Measurements from ENCODE around the gene AQP12B. TPM values are rescaled to one million over a fixed set of nuclear protein-coding genes. Genes with fewer than 3 reads are reported as not detected.

The AQP12B gene
- total RNA-seq, 1 experiment from 2014 or later: not detected

DNA sequence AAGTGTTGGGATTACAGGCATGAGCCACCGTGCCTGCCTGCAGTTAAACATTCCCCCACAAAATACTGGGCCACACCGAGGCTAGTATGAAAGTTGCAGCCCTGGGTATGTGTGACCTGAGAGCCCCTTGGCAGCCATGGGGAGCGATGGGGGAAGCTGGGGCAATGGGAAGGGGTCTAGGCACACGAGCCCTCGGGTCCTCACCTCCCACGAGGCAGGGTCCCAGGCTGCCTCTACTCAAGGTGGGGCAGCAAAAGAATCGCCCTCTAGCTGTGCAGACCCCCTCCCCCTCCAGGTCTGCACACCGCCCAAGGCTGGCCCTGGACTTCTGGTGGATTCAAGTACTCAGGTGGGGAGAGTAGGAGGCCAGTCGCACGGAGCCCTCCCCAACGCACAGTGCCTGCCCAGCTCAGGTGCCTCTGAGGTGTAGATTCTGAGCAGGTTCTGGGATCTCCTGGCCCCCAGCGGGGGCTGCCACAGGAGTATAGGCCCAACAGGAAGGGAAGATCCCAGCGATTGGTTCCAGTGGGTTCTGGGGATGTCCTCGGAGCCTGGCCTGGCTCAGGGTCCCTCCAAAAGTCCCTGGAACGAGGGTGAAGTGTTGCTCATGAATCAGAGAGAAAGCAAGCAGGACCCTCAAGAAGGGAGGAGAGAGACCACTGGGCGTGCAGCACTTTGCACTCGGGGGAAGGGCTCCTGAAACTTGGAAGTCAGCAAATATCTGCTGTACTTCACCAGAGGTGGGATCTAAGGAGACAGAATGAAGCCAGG, 54.8 kb downstream of the AQP12B start:
- TF ChIP-seq CTCF (conservative IDR thresholded peaks at IDR 0.05): no peak
- H3K27ac ChIP-seq (ENCODE audit: insufficient read length, low read depth, low read length): no peak overlapping the region
- WGBS (ENCODE audit: extremely low coverage, insufficient read length, low lambda C conversion rate): no CpG with 5 or more reads among the region's 17 CpGs

More for the DNA sequence above, 54.8 kb downstream of the AQP12B start:
- no peak overlapping the region for H4K8ac ChIP-seq (replicated peaks; ENCODE audit: insufficient read length, low read depth, low read length)
- no peak overlapping the region for H2BK12ac ChIP-seq (ENCODE audit: insufficient read length, low read depth, low read length)
- H2BK120ac ChIP-seq (ENCODE audit: low read depth, low read length, poor library complexity, severe bottlenecking): no peak overlapping the region
- no peaks in the 10 kb centered on the region for H3K79me2 ChIP-seq (ENCODE audit: insufficient read depth, low read length)
- no peak overlapping the region for H3T11ph ChIP-seq (ENCODE audit: low read length)
- H2AFZ ChIP-seq (ENCODE audit: low read length): no peak overlapping the region
- no peak overlapping the region for H4K5ac ChIP-seq (ENCODE audit: insufficient read length, low read depth, low read length)
- no peak overlapping the region for H2AK5ac ChIP-seq (ENCODE audit: insufficient read length, low read length)
- no peaks in the 10 kb centered on the region for H3K23me2 ChIP-seq (ENCODE audit: insufficient read length, low read depth, low read length, poor library complexity, severe bottlenecking)
- no peak overlapping the region for H3K27ac Mint-ChIP-seq
- no peak overlapping the region; the same call in 1 of the 2 replicates for H3K14ac ChIP-seq (ENCODE audit: insufficient read depth, low read length)
- H3K4me3 Mint-ChIP-seq: no peak overlapping the region
- H3K9me3 ChIP-seq (ENCODE audit: control insufficient read depth, low read depth, low read length): no peaks in the 10 kb centered on the region
- H3K4ac ChIP-seq (ENCODE audit: low read depth, low read length): no peak overlapping the region
- H3K56ac ChIP-seq (ENCODE audit: insufficient read length, low read depth, low read length): no peak overlapping the region
- peaks cover 3% of the 10 kb centered on the region; the same call in 1 of the 2 replicates for H3K27me3 Mint-ChIP-seq (ENCODE audit: low read depth)
- peaks cover 0 to 9% of the 10 kb centered on the region in 2 experiments; a peak in 2 of 4 replicates for H3K4me1 Mint-ChIP-seq
- no peak overlapping the region for H2BK5ac ChIP-seq (ENCODE audit: insufficient read length, low read length)
- no peak overlapping the region for H2BK15ac ChIP-seq (ENCODE audit: low read depth, low read length)
- no peak overlapping the region for H2BK20ac ChIP-seq (ENCODE audit: low read depth, low read length, poor library complexity, severe bottlenecking)
- H3K4me1 ChIP-seq (ENCODE audit: insufficient read depth, low read length): no peaks in the 10 kb centered on the region
- peaks cover 9 to 13% of the 10 kb centered on the region in 2 experiments for H3K9me3 Mint-ChIP-seq
- peak; percentile 15 for DNase-seq
- H3K4me2 ChIP-seq (ENCODE audit: insufficient read depth, insufficient read length, low read length): no peak overlapping the region
- no peaks in the 10 kb centered on the region for H4K20me1 ChIP-seq (ENCODE audit: control insufficient read depth, insufficient read depth, insufficient read length)
- H3K23ac ChIP-seq (ENCODE audit: insufficient read length, low read depth, low read length): no peak overlapping the region
- H3K27me3 ChIP-seq (ENCODE audit: insufficient read depth, low read length): no peaks in the 10 kb centered on the region; the same call in 1 of the 2 replicates
- H3K79me1 ChIP-seq (ENCODE audit: insufficient read depth, low read depth, low read length, poor library complexity, severe bottlenecking): no peaks in the 10 kb centered on the region
- no peak overlapping the region for H3K18ac ChIP-seq (ENCODE audit: insufficient read length, low read depth, low read length)
- H3K36me3 Mint-ChIP-seq (ENCODE audit: insufficient read depth in 1 of 3, low read depth in 3 of 3): peaks cover 0 to 1% (median 0%) of the 10 kb centered on the region in 3 experiments; a peak in 1 of 7 replicates
- H3K9ac ChIP-seq (ENCODE audit: extremely low read depth, insufficient read length, low read length): no peak overlapping the region
- H4K91ac ChIP-seq (ENCODE audit: insufficient read length, low read depth, low read length): no peak overlapping the region
